Gastroesophageal sphincter (tissue), 2 donors: ENCODE results near the gene SLC9A5.

Experiments used
- EP300 ChIP-seq: sonication (generic); formaldehyde crosslinking; IDR thresholded peaks from one replicate; pipeline ENCODE4 v1.6.1; 2017; ENCODE audit warnings: antibody characterized with exemption, mild to moderate bottlenecking
- POLR2A ChIP-seq, 2 donors: fragments of 450-650 bp; IDR thresholded peaks; one replicate each; pipeline ENCODE4 v1.6.1; 2017; ENCODE audit warnings: antibody characterized with exemption in 2 of 2, mild to moderate bottlenecking in 2 of 2, moderate library complexity in 1 of 2
- POLR2AphosphoS5 ChIP-seq: sonication (generic); formaldehyde crosslinking; IDR thresholded peaks from one replicate; pipeline ENCODE4 v1.6.1; 2017; ENCODE audit warnings: antibody characterized with exemption

DNA sequence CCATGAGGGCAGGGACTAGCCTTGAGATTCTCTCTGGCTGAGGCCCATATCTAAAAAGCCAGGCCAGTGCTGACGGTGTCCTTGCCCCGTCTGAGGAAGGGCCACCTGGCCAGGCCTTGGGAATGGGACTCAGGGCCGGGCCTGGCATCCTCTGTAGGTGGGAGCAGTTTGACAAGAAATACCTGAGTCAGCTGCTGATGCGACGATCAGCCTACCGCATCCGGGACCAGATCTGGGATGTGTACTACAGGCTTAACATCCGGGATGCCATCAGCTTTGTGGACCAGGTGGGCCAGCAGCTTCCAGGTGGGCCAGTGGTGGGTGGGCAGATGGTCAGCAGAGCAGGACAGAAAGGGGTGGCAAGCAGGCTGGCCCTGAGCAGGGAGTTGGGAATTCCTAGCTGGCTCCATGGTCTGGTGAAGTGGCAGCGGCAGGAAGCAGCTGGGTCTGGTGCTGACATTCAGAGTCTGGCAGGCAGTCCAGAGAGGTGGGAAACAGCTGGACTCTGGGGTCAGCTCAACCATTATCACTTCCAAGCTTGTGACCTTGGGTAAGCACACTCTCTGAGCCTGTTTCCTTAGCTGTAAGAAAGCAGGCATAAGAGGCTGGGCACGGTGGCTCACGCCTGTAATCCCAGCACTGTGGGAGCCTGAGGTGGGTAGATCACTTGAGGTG lies 9.5 kb downstream of the SLC9A5 start:
- no peak for TF ChIP-seq POLR2AphosphoS5
- no peak for TF ChIP-seq POLR2A (IDR thresholded peaks at IDR 0.05)
- TF ChIP-seq EP300 = no peak
